ENCODE data around the gene LYPD5. TPM values are rescaled to one million over a fixed set of nuclear protein-coding genes. Genes with fewer than 3 reads are reported as not detected.

The LYPD5 gene
- 1 to 10 TPM in 2 of 4 donors, under 1 TPM in 2; 0.51 to 1.9 (median 0.88) TPM for total RNA-seq

GRCh38 chr19:43802216-43802951, at the start of gene LYPD5:
Gene LYPD5, minus strand, starts transcription at chr19:43802447. Its CDS starts 67 bp downstream, at chr19:43802380.
- intact Hi-C loops (cut with DNase I; ENCODE audit: low total_unique reads) = no loop called here
- Histone ChIP-seq H3K9me3 (no peaks in the 10 kb centered on the region), H3K36me3 (no peaks in the 10 kb centered on the region), H3K4me1 (peaks cover 0 to 5% of the 10 kb centered on the region in 2 donors), H3K27ac (no peak within 1 kb of the TSS), H3K27me3 (no peaks in the 10 kb centered on the region), H3K4me3 (no peak within 1 kb of the TSS)
- no peak for TF ChIP-seq POLR2A (IDR thresholded peaks at IDR 0.05)
- no peak for TF ChIP-seq CTCF (IDR thresholded peaks at IDR 0.05)
- no peak for DNase-seq

- Histone ChIP-seq H3K9me3 (peaks cover 8 to 86% of the 10 kb centered on the region in 2 donors), H3K27ac (no peak overlapping the region)
- DNase-seq = no peak
Observed at GRCh38 chr19:43848821-43849220, 46.6 kb upstream of the LYPD5 start.

GRCh38 chr19:43847884-43848283, 45.6 kb upstream of the LYPD5 start:
- no peak overlapping the region for H3K4me3 ChIP-seq
- no peaks in the 10 kb centered on the region for H3K36me3 ChIP-seq
- peaks cover 8 to 92% of the 10 kb centered on the region in 2 donors for H3K9me3 ChIP-seq

More at GRCh38 chr19:43848821-43849220, 46.6 kb upstream of the LYPD5 start:
- no peak for TF ChIP-seq CTCF (IDR thresholded peaks at IDR 0.05)
- intact Hi-C loops (cut with DNase I; ENCODE audit: low total_unique reads) = no loop called here
- Histone ChIP-seq H3K36me3 (no peaks in the 10 kb centered on the region), H3K27me3 (no peaks in the 10 kb centered on the region), H3K4me1 (no peaks in the 10 kb centered on the region), H3K4me3 (no peak overlapping the region)

GRCh38 chr19:43847246-43847645, 45.0 kb upstream of the LYPD5 start:
- intact Hi-C loops (cut with DNase I; ENCODE audit: low total_unique reads) = no loop called here
- Histone ChIP-seq H3K36me3 (no peaks in the 10 kb centered on the region), H3K4me1 (no peaks in the 10 kb centered on the region), H3K27me3 (no peaks in the 10 kb centered on the region), H3K27ac (no peak overlapping the region), H3K9me3 (peaks cover 8 to 94% of the 10 kb centered on the region in 2 donors), H3K4me3 (no peak overlapping the region)
- no peak for DNase-seq
- TF ChIP-seq POLR2A (IDR thresholded peaks at IDR 0.05) (no peak), CTCF (IDR thresholded peaks at IDR 0.05) (no peak)

More at GRCh38 chr19:43847884-43848283, 45.6 kb upstream of the LYPD5 start:
- H3K27me3 ChIP-seq = no peaks in the 10 kb centered on the region
- no peak for DNase-seq
- H3K27ac ChIP-seq = no peak overlapping the region
- intact Hi-C loops (cut with DNase I; ENCODE audit: low total_unique reads) = no loop called here
- TF ChIP-seq CTCF (IDR thresholded peaks at IDR 0.05) = no peak
- no peak for TF ChIP-seq POLR2A (IDR thresholded peaks at IDR 0.05)
- no peaks in the 10 kb centered on the region for H3K4me1 ChIP-seq

- no peak for TF ChIP-seq POLR2A (IDR thresholded peaks at IDR 0.05)
- no peak for TF ChIP-seq CTCF (IDR thresholded peaks at IDR 0.05)
- Histone ChIP-seq H3K27ac (no peak overlapping the region), H3K9me3 (peaks cover 3 to 92% of the 10 kb centered on the region in 2 donors), H3K4me3 (no peak overlapping the region), H3K36me3 (peaks cover 0 to 3% of the 10 kb centered on the region in 2 donors), H3K27me3 (no peaks in the 10 kb centered on the region), H3K4me1 (no peaks in the 10 kb centered on the region)
- no peak for DNase-seq
- intact Hi-C loops (cut with DNase I; ENCODE audit: low total_unique reads) = no loop called here
Observed at GRCh38 chr19:43842007-43842406, 39.8 kb upstream of the LYPD5 start.
